ENCODE measurements around the gene ARMC8. TPM values are rescaled to one million over a fixed set of nuclear protein-coding genes. Genes with fewer than 3 reads are reported as not detected.

Gene ARMC8
- total RNA-seq, 1 donor: 59.0 TPM

DNA sequence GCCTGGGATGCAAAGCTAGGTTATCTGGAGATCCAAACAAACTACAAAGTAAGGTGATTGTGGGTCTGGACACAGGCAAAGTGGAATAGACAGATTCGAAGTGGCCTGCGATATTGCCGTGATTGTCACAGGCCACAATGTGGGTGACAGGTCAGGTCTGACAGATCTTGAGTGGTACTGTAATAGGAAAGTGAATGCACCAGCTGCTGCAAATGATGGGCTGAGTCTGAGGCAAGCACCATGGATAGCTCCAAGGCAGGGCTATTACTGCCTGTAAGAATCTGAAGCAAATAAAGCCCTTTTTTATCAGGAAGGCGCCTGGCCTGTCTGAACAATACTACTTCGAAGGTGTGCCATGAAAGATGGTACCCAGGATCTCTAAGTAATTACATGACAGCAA is 10.0 kb downstream of the ARMC8 start:
- Histone ChIP-seq H2AFZ (ENCODE audit: low read length) (no peak overlapping the region), H3K36me3 (ENCODE audit: insufficient read depth, low read length) (no peaks in the 10 kb centered on the region), H3K27ac (ENCODE audit: low read depth, low read length) (no peak overlapping the region), H4K20me1 (ENCODE audit: insufficient read depth, low read length) (peaks cover 70% of the 10 kb centered on the region), H3K9me3 (ENCODE audit: low read depth, low read length) (no peaks in the 10 kb centered on the region), H3K4me1 (ENCODE audit: insufficient read depth, low read length) (no peaks in the 10 kb centered on the region), H3K79me2 (ENCODE audit: insufficient read depth, low read length) (peaks cover 82% of the 10 kb centered on the region), H3K4me2 (ENCODE audit: insufficient read depth, low read length) (no peak overlapping the region), H3K4me3 (ENCODE audit: insufficient read depth, low read length) (no peak overlapping the region), H3K27me3 (ENCODE audit: insufficient read depth, low read length) (no peaks in the 10 kb centered on the region)
- TF ChIP-seq, protein P1, sequence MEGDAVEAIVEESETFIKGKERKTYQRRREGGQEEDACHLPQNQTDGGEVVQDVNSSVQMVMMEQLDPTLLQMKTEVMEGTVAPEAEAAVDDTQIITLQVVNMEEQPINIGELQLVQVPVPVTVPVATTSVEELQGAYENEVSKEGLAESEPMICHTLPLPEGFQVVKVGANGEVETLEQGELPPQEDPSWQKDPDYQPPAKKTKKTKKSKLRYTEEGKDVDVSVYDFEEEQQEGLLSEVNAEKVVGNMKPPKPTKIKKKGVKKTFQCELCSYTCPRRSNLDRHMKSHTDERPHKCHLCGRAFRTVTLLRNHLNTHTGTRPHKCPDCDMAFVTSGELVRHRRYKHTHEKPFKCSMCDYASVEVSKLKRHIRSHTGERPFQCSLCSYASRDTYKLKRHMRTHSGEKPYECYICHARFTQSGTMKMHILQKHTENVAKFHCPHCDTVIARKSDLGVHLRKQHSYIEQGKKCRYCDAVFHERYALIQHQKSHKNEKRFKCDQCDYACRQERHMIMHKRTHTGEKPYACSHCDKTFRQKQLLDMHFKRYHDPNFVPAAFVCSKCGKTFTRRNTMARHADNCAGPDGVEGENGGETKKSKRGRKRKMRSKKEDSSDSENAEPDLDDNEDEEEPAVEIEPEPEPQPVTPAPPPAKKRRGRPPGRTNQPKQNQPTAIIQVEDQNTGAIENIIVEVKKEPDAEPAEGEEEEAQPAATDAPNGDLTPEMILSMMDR (IDR thresholded peaks at IDR 0.05; ENCODE audit: extremely low read depth, low read depth, low read length): no peak
- DNase-seq (ENCODE audit: insufficient read length, low spot score, missing footprints): no peak

GRCh38 chr3:138197524-138197923 is 10.4 kb downstream of the ARMC8 start:
- H3K4me1 ChIP-seq (ENCODE audit: insufficient read depth, low read length): no peaks in the 10 kb centered on the region
- H3K27ac ChIP-seq (ENCODE audit: low read depth, low read length): no peak overlapping the region
- no peaks in the 10 kb centered on the region for H3K36me3 ChIP-seq (ENCODE audit: insufficient read depth, low read length)
- H3K4me2 ChIP-seq (ENCODE audit: insufficient read depth, low read length): no peak overlapping the region
- H3K27me3 ChIP-seq (ENCODE audit: insufficient read depth, low read length): no peaks in the 10 kb centered on the region
- H3K4me3 ChIP-seq (ENCODE audit: insufficient read depth, low read length): no peak overlapping the region
- no peak for DNase-seq (ENCODE audit: insufficient read length, low spot score, missing footprints)
- H2AFZ ChIP-seq (ENCODE audit: low read length): no peak overlapping the region
- TF ChIP-seq, protein P1 (IDR thresholded peaks at IDR 0.05; ENCODE audit: extremely low read depth, low read depth, low read length): no peak
- H4K20me1 ChIP-seq (ENCODE audit: insufficient read depth, low read length): peaks cover 73% of the 10 kb centered on the region
- H3K9me3 ChIP-seq (ENCODE audit: low read depth, low read length): no peaks in the 10 kb centered on the region
- H3K79me2 ChIP-seq (ENCODE audit: insufficient read depth, low read length): peaks cover 84% of the 10 kb centered on the region

- TF ChIP-seq, protein P1 (IDR thresholded peaks at IDR 0.05; ENCODE audit: extremely low read depth, low read depth, low read length): no peak
- H4K20me1 ChIP-seq (ENCODE audit: insufficient read depth, low read length): peaks cover 87% of the 10 kb centered on the region
- H3K4me2 ChIP-seq (ENCODE audit: insufficient read depth, low read length): no peak overlapping the region
These were observed 12.8 kb downstream of the ARMC8 start for GRCh38 chr3:138199851-138200250.

DNA sequence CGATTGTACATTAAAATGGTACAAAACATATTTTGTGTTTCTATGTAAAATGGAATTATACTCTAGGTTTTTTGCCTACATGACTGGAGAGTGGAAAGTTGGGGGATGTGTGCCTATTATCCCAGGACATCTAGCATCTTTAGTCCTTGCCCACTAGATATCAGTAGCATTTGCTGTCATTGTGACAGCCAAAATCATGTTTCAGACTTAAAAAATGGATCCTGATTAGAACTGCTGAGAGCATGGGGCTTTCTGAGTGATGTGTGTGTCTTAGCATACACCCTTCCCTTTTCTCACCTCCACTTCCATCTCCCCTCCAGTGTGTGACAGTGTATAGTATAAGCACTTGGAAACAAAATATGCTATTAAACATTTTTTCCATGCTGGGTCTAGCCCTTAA is 13.3 kb downstream of the ARMC8 start:
- TF ChIP-seq, protein P1 (IDR thresholded peaks at IDR 0.05; ENCODE audit: extremely low read depth, low read depth, low read length): no peak
- no peak overlapping the region for H2AFZ ChIP-seq (ENCODE audit: low read length)
- no peak for DNase-seq (ENCODE audit: insufficient read length, low spot score, missing footprints)
- H3K79me2 ChIP-seq (ENCODE audit: insufficient read depth, low read length): peaks cover 90% of the 10 kb centered on the region
- H3K27ac ChIP-seq (ENCODE audit: low read depth, low read length): no peak overlapping the region
- no peaks in the 10 kb centered on the region for H3K36me3 ChIP-seq (ENCODE audit: insufficient read depth, low read length)
- no peaks in the 10 kb centered on the region for H3K4me1 ChIP-seq (ENCODE audit: insufficient read depth, low read length)
- H3K9me3 ChIP-seq (ENCODE audit: low read depth, low read length): no peaks in the 10 kb centered on the region
- no peak overlapping the region for H3K4me3 ChIP-seq (ENCODE audit: insufficient read depth, low read length)
- H3K4me2 ChIP-seq (ENCODE audit: insufficient read depth, low read length): no peak overlapping the region
- H3K27me3 ChIP-seq (ENCODE audit: insufficient read depth, low read length): no peaks in the 10 kb centered on the region
- peaks cover 88% of the 10 kb centered on the region for H4K20me1 ChIP-seq (ENCODE audit: insufficient read depth, low read length)

More at GRCh38 chr3:138199851-138200250, 12.8 kb downstream of the ARMC8 start:
- Histone ChIP-seq H3K27ac (ENCODE audit: low read depth, low read length) (no peak overlapping the region), H3K79me2 (ENCODE audit: insufficient read depth, low read length) (peaks cover 89% of the 10 kb centered on the region), H3K4me1 (ENCODE audit: insufficient read depth, low read length) (no peaks in the 10 kb centered on the region), H3K4me3 (ENCODE audit: insufficient read depth, low read length) (no peak overlapping the region), H3K9me3 (ENCODE audit: low read depth, low read length) (no peaks in the 10 kb centered on the region), H3K36me3 (ENCODE audit: insufficient read depth, low read length) (no peaks in the 10 kb centered on the region), H3K27me3 (ENCODE audit: insufficient read depth, low read length) (no peaks in the 10 kb centered on the region), H2AFZ (ENCODE audit: low read length) (no peak overlapping the region)
- DNase-seq (ENCODE audit: insufficient read length, low spot score, missing footprints): no peak
